ENCODE data around the gene ZBTB42.

GRCh38 chr14:104819361-104819781 is 18.5 kb downstream of the ZBTB42 start:
- no peak for TF ChIP-seq CTCF (IDR thresholded peaks at IDR 0.05)
- TF ChIP-seq POLR2A (IDR thresholded peaks at IDR 0.05): no peak

Measured in ovary (tissue), 3 donors.